ENCODE data around the gene TMEM63C. TPM values are rescaled to one million over a fixed set of nuclear protein-coding genes. Genes with fewer than 3 reads are reported as not detected.

TMEM63C gene
- total RNA-seq, 6 donors from 2014 or later: 0.15 to 8.3 (median 0.80) TPM; not detected in 2

- TF ChIP-seq POLR2AphosphoS5 (IDR thresholded peaks at IDR 0.05) (no peak), EP300 (IDR thresholded peaks at IDR 0.05) (no peak), POLR2A (IDR thresholded peaks at IDR 0.05) (no peak)
- TF ChIP-seq, protein P1, sequence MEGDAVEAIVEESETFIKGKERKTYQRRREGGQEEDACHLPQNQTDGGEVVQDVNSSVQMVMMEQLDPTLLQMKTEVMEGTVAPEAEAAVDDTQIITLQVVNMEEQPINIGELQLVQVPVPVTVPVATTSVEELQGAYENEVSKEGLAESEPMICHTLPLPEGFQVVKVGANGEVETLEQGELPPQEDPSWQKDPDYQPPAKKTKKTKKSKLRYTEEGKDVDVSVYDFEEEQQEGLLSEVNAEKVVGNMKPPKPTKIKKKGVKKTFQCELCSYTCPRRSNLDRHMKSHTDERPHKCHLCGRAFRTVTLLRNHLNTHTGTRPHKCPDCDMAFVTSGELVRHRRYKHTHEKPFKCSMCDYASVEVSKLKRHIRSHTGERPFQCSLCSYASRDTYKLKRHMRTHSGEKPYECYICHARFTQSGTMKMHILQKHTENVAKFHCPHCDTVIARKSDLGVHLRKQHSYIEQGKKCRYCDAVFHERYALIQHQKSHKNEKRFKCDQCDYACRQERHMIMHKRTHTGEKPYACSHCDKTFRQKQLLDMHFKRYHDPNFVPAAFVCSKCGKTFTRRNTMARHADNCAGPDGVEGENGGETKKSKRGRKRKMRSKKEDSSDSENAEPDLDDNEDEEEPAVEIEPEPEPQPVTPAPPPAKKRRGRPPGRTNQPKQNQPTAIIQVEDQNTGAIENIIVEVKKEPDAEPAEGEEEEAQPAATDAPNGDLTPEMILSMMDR (IDR thresholded peaks at IDR 0.05): no peak
- Histone ChIP-seq H3K27me3 (peaks cover 0 to 39% (median 19%) of the 10 kb centered on the region in 4 donors), H3K27ac (no peak overlapping the region), H3K9me3 (no peaks in the 10 kb centered on the region), H3K4me3 (no peak overlapping the region), H3K36me3 (no peaks in the 10 kb centered on the region), H3K4me1 (peaks cover 24 to 31% (median 25%) of the 10 kb centered on the region in 4 donors)
- 4 to 9% methylated on average over 3 to 4 of the region's 4 CpGs for WGBS, 2 donors
- DNase-seq: no peak
- ATAC-seq (ENCODE audit: low FRiP score in 2 of 2): no peak
Observed at GRCh38 chr14:77143071-77143470, 38.5 kb upstream of the TMEM63C start.

DNA sequence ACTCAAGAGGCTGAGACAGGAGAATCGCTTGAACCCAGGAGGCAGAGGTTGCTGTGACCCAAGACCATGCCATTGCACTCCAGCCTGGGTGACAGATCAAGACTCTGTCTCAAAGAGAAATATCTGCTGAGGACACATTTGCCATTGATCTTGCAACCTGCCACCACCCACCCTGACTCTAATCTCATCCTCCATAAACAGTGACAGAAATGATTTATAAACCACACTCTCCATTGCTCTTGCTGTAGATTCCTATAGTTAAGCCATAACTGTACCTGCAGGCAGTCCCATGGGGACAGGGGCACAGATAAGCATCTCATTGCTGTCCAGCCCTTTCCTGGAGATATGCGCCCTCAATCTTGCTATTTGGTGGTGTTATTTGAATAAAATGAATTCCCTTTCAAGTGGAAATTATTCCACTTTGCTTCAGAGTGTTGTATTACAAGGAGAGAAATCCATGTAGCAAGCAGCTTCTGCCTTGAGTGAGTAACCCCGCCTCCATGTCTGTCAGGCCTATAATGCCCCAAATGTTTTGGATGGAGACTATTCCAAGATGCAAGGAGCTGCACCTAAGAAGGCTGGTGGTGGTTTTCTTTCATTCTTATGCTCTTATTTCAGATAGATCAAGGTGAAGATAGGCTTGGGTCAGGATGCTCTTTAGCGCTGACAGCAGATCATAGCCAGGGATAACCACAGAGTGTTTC, 37.0 kb upstream of the TMEM63C start:
- 63 to 65% methylated on average over 4 of the region's 4 CpGs for WGBS, 2 donors
- DNase-seq (no peak), ATAC-seq (ENCODE audit: low FRiP score in 2 of 2) (no peak)
- Histone ChIP-seq H3K27me3 (peaks cover 0 to 28% (median 16%) of the 10 kb centered on the region in 4 donors), H3K9me3 (no peaks in the 10 kb centered on the region), H3K27ac (no peak overlapping the region), H3K4me1 (peaks cover 22 to 26% (median 22%) of the 10 kb centered on the region in 4 donors), H3K4me3 (no peak overlapping the region), H3K36me3 (no peaks in the 10 kb centered on the region)
- TF ChIP-seq, protein P1 (IDR thresholded peaks at IDR 0.05): no peak
- no peak for TF ChIP-seq EP300 (IDR thresholded peaks at IDR 0.05)
- no peak for TF ChIP-seq POLR2A (IDR thresholded peaks at IDR 0.05)
- TF ChIP-seq POLR2AphosphoS5 (IDR thresholded peaks at IDR 0.05): no peak

- TF ChIP-seq POLR2AphosphoS5 (IDR thresholded peaks at IDR 0.05): no peak
- TF ChIP-seq, protein P1 (IDR thresholded peaks at IDR 0.05): no peak
- no peak for TF ChIP-seq POLR2A (IDR thresholded peaks at IDR 0.05)
- TF ChIP-seq EP300 (IDR thresholded peaks at IDR 0.05): no peak
- Histone ChIP-seq H3K27ac (no peak overlapping the region), H3K4me1 (peaks cover 6 to 10% (median 7%) of the 10 kb centered on the region in 4 donors), H3K36me3 (no peaks in the 10 kb centered on the region), H3K4me3 (no peak overlapping the region), H3K27me3 (peaks cover 0 to 14% (median 6%) of the 10 kb centered on the region in 4 donors), H3K9me3 (no peaks in the 10 kb centered on the region)
- DNase-seq (peak in 1 of 2 donors; percentile 6), ATAC-seq (ENCODE audit: low FRiP score in 2 of 2) (no peak)
- WGBS, 2 donors: 6 to 10% methylated on average over 8 to 9 of the region's 10 CpGs
Observed at GRCh38 chr14:77145975-77146740, 35.4 kb upstream of the TMEM63C start.

- 67 to 71% methylated on average over 8 of the region's 8 CpGs for WGBS, 2 donors
- no peak for TF ChIP-seq POLR2AphosphoS5 (IDR thresholded peaks at IDR 0.05)
- TF ChIP-seq POLR2A (IDR thresholded peaks at IDR 0.05): no peak
- no peak for TF ChIP-seq EP300 (IDR thresholded peaks at IDR 0.05)
- TF ChIP-seq, protein P1 (IDR thresholded peaks at IDR 0.05): no peak
- Histone ChIP-seq H3K27ac (no peak overlapping the region), H3K4me1 (no peaks in the 10 kb centered on the region), H3K9me3 (no peaks in the 10 kb centered on the region), H3K4me3 (no peak overlapping the region), H3K27me3 (no peaks in the 10 kb centered on the region), H3K36me3 (no peaks in the 10 kb centered on the region)
- no peak for DNase-seq
- no peak for ATAC-seq (ENCODE audit: low FRiP score in 2 of 2)
Observed at GRCh38 chr14:77148510-77149231, 32.9 kb upstream of the TMEM63C start.
